HG03439 (cell line): Measurements from ENCODE around the gene CST9L.

Experiments used
- ATAC-seq: cut with Tn5 transposase; IDR thresholded peaks from one replicate; pipeline ENCODE4 v1.9.1; 2021; ENCODE audit warnings: mild to moderate bottlenecking, moderate library complexity; ENCODE audit not compliant: unreplicated experiment

The CST9L gene, protein sequence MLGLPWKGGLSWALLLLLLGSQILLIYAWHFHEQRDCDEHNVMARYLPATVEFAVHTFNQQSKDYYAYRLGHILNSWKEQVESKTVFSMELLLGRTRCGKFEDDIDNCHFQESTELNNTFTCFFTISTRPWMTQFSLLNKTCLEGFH

DNA sequence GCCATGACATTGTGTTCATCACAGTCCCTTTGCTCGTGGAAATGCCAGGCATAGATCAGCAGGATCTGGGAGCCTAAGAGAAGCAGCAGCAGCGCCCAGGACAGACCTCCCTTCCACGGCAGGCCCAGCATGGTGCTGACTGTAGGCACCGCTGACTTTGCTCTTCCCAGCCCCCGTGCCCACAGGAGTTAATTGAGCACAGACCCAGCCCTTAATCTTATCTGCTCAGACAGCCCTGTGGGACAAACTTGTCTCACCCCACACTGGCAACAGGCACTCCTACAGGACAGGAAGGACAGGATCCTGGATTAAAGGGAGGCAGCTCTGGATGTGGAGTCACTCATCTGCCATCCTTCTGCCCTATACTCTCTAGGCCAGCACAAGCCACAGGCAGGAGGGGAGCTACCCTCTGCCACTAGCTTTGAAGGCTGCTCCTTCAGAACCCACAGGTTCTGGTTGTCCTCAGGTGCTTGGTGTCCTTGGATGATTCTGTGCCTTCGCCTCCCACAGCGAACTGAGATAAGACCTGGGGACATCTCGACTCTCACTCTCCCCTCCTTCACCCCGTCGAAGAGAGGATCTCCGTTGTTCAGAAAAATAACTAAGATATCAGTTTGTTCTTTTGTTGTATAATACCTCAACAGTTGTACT lies at the start of gene CST9L:
CST9L (minus strand) TSS at position 165 of the 651 bp plus-strand sequence; CDS start at position 131, 34 bp downstream.
- no peak for ATAC-seq

GRCh38 chr20:23614163-23614562 lies 45.9 kb upstream of the CST9L start:
- no peak for ATAC-seq

DNA sequence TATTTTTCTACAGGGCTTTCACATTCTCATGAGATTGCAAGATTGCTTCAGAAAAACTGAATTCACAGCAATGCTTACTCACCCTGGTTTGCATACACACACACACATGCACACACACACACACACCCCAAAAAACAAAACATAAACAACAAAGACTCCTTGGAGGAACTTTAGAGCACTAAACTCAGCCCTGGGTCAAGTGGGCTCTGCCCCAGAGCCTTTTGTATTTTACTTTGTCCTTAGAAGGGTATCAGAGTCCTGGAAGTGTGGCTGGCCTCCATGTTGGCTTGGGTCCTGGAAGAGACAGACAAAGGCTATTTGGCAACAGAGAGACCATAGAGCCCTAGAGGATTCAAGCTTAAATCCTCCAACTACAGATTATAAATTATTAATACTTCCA lies 45.4 kb upstream of the CST9L start:
- ATAC-seq, result no peak

DNA sequence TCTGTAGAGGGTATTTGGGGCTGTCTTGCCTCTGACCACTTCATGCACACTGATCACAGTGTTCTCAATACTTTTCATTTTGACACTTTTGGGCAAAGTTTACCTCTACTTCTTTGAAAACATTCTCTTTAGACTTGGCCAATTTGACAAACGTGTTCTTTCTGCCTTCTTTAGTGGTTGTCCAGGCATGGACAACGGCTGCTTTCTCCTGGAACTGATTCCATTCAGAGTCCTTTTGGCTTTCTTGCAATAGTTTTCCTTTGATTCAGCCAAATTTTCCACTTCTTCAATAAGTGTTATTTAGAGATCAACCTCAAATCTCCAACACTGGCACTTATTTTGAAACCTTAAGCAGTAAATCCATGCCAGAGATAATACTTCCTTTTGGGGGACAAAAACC lies 44.1 kb upstream of the CST9L start:
- ATAC-seq, result no peak

- ATAC-seq, result no peak
Observed at GRCh38 chr20:23609486-23610109, 41.3 kb upstream of the CST9L start.

- no peak for ATAC-seq
Observed at GRCh38 chr20:23608251-23608846, 40.1 kb upstream of the CST9L start.

DNA sequence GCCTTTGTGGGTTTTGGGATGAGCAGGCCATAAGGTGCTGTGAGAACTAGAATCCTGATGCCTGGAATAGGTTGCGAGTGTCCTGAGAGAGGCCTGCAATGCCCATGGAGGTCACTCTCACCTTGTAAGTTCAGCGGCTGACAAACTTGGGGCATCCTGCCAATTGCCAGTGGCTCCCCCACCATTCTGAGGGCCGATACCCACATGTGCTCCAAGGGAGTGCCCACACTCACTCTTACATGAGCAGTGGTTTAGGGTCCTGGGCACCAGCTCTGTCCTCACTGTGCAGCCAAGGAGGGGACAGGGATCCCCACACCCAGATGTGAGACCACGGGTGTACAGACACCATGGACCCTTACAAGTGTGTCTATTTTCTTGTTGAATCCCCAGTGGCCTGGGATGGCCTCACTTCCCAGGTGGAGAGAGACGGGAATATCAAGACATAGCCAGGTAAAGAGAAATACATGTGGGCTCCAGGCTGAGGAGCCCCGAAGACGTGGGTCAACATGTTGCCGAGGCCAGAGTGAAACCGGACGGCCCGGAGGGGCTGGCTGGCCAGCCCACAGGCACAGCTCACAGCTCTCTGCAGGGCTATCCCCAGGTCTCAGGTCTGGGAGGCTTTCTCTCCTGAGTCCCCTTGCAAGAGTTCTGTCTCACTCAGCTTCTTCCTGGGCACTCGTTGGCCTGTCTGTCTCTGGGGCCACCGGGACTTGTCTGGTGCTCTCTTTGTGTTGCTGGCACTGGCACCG lies 39.4 kb upstream of the CST9L start:
- ATAC-seq, result no peak

- peak; percentile 69 for ATAC-seq
Observed at GRCh38 chr20:23606652-23607049, 38.4 kb upstream of the CST9L start.

GRCh38 chr20:23605867-23606651 lies 37.8 kb upstream of the CST9L start, which contains the start of gene CST9:
Gene CST9, minus strand, starts transcription at chr20:23605917. Its CDS starts 53 bp downstream, at chr20:23605864.
- no peak for ATAC-seq

GRCh38 chr20:23604306-23604705 lies 36.0 kb upstream of the CST9L start:
- no peak for ATAC-seq

- ATAC-seq, result no peak
Observed at GRCh38 chr20:23603321-23603720, 35.0 kb upstream of the CST9L start.

DNA sequence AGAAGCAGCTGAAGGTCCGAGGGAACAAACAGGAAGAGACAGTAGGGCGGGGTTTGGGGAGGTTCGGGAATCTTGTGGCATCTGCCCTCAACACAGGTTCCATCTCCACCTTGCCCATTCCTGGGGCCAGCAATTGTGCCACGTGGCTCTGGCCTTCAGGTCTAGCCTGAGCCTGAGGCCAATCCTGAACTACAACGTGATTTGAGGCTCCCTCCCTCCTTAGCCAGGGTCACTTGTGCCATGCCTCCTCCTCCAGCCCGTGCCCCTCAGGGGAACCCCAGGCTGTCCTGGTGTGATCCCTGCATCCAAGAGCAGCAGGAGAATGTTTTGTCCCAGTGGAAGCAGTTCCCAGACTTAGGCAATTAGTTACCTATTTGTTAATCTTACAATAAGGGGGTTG lies 34.4 kb upstream of the CST9L start:
- no peak for ATAC-seq

DNA sequence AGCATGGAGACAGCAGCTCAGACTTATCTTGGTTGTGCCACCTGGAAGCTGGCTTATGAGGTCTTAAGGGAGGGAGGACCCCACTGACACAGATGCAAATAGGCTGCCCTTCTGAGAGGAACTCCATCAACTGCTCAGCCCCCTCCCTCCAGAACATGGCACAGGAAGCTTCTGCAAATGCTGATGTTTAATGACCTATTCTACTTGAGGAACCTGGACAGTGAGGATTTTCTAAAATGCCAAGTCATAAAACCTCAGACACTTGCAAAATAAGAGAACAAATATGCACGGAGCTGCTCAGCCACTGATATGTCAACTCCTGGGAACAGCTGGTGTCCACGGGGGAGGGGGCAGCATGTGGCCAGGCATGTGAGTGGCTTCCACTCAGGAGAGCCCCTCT lies 34.0 kb upstream of the CST9L start:
- ATAC-seq, result no peak

- no peak for ATAC-seq
Observed at GRCh38 chr20:23601715-23602114, 33.4 kb upstream of the CST9L start.

DNA sequence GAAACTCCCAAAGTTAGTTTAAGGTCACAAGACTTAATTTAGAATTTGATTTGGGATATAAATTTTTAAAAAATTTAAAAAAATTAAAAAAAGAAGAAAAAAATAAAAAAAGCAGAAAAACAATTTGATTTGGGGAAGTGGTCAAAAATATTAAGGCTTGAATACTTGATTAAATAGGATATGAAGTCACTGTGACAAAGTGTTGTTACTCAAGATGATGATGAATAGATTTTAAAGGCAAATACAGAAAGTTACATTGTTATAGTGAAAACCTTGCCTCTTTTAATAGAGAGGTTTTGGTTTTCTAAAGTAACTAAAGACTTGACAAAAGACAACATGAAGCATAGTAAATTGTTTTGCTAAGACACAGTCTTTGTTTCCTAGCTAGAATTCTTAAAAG lies 30.2 kb upstream of the CST9L start:
- no peak for ATAC-seq

- no peak for ATAC-seq
Observed at GRCh38 chr20:23596579-23597250, 28.4 kb upstream of the CST9L start.

DNA sequence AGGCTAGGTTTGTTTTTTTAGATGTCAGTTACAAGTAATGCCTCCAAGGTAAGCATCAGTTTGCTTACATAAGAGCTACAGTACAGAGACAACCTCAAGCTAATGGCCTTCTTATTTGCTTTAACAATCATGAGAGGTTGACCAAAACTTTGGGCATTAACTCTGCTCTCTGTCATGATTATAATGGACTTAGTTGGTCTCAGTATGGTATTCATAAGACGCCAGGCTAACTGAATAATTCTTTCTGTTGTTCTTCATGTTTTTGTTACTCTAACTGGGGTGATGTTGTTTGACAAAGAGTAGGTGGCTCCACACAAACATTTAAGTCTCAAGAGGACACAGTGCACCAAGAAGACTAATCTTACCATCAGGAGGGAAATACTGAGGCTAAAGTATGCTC lies 27.7 kb upstream of the CST9L start:
- no peak for ATAC-seq

GRCh38 chr20:23588434-23589403 lies 20.4 kb upstream of the CST9L start:
- no peak for ATAC-seq

- no peak for ATAC-seq
Observed at GRCh38 chr20:23587631-23588030, 19.3 kb upstream of the CST9L start.
